WTC11 (cell line): ENCODE data around the gene CDC73. TPM values are rescaled to one million over a fixed set of nuclear protein-coding genes. Genes with fewer than 3 reads are reported as not detected.

Experiments used
- ATAC-seq: fragments of 200-7000 bp; cut with Tn5 transposase; 2 replicates; pipeline ENCODE4 v1.10.0; 2021; ENCODE audit warnings: mild to moderate bottlenecking, moderate library complexity
- CTCF ChIA-PET: fragments of 300-600 bp; sonication (Branson Sonifier 250); formaldehyde crosslinking; loops from one replicate; lab custom pipeline; 2021; ENCODE audit warnings: antibody characterized with exemption; lab: Charles Lee
- POLR2A ChIA-PET: fragments of 350-600 bp; sonication (Branson Sonifier 250); formaldehyde crosslinking; loops from one replicate; lab custom pipeline; 2021; ENCODE audit warnings: antibody characterized with exemption; lab: Charles Lee
- DNase-seq: peaks from one replicate; pipeline ENCODE4 v3.0.0; 2021; ENCODE audit warnings: low spot score
- H3K27ac Mint-ChIP-seq: 2 replicates; pipeline ENCODE4 v1.8.0; 2021; ENCODE audit warnings: mixed read lengths
- H3K27me3 Mint-ChIP-seq: 2 replicates; pipeline ENCODE4 v1.8.0; 2021; ENCODE audit warnings: low read depth, mild to moderate bottlenecking, moderate library complexity, mixed read lengths
- H3K36me3 Mint-ChIP-seq: 2 replicates; pipeline ENCODE4 v1.8.0; 2021; ENCODE audit warnings: mixed read lengths
- H3K4me1 Mint-ChIP-seq: 2 replicates; pipeline ENCODE4 v1.8.0; 2022; ENCODE audit warnings: mixed read lengths
- H3K4me3 Mint-ChIP-seq: 2 replicates; pipeline ENCODE4 v1.8.0; 2021; ENCODE audit warnings: mild to moderate bottlenecking, moderate library complexity, mixed read lengths
- H3K9me3 Mint-ChIP-seq: 2 replicates; pipeline ENCODE4 v1.8.0; 2021; ENCODE audit warnings: mixed read lengths
- ARID4B ChIP-seq: sonication (generic); formaldehyde crosslinking; IDR thresholded peaks from 2 replicates; pipeline ENCODE4 v1.8.0; 2023; ENCODE audit warnings: missing genetic modification reagents, mild to moderate bottlenecking, borderline replicate concordance
- E2F5 ChIP-seq: sonication (generic); formaldehyde crosslinking; IDR thresholded peaks from 2 replicates; pipeline ENCODE4 v1.8.1; 2022; ENCODE audit warnings: mild to moderate bottlenecking, moderate library complexity, missing genetic modification reagents
- FOXK1 ChIP-seq: sonication (generic); formaldehyde crosslinking; IDR thresholded peaks from 2 replicates; pipeline ENCODE4 v1.8.0; 2022; ENCODE audit warnings: mild to moderate bottlenecking, moderate library complexity, missing genetic modification reagents
- FOXP1 ChIP-seq: sonication (generic); formaldehyde crosslinking; IDR thresholded peaks from 2 replicates; pipeline ENCODE4 v1.8.0; 2022; ENCODE audit warnings: missing genetic modification reagents, mild to moderate bottlenecking, moderate library complexity, borderline replicate concordance
- GRHL2 ChIP-seq: fragments of 250-450 bp; sonication (Bioruptor Pico); IDR thresholded peaks from 2 replicates; pipeline ENCODE4 v1.8.0; 2022; ENCODE audit warnings: mild to moderate bottlenecking, moderate library complexity; ENCODE audit not compliant: insufficient replicate concordance, severe bottlenecking
- GTF2I ChIP-seq: fragments of 250-450 bp; sonication (Bioruptor Pico); conservative IDR thresholded peaks from 2 replicates; pipeline ENCODE4 v1.4.0; 2021; ENCODE audit warnings: mild to moderate bottlenecking
- HMGXB4 ChIP-seq: sonication (generic); formaldehyde crosslinking; IDR thresholded peaks from 2 replicates; pipeline ENCODE4 v1.8.1; 2023; ENCODE audit warnings: mild to moderate bottlenecking, moderate library complexity, missing genetic modification reagents
- JAZF1 ChIP-seq: fragments of 250-450 bp; sonication (Bioruptor Pico); IDR thresholded peaks from 2 replicates; pipeline ENCODE4 v1.9.0; 2021; ENCODE audit warnings: moderate library complexity, mild to moderate bottlenecking, inconsistent platforms
- KAT7 ChIP-seq: sonication (generic); formaldehyde crosslinking; IDR thresholded peaks from 2 replicates; pipeline ENCODE4 v1.8.1; 2023; ENCODE audit warnings: missing genetic modification reagents, mild to moderate bottlenecking, borderline replicate concordance
- NFATC4 ChIP-seq: fragments of 250-450 bp; sonication (Bioruptor Pico); IDR thresholded peaks from 2 replicates; pipeline ENCODE4 v1.9.0; 2021; ENCODE audit warnings: mild to moderate bottlenecking
- NFYB ChIP-seq: sonication (generic); formaldehyde crosslinking; conservative IDR thresholded peaks from 2 replicates; pipeline ENCODE4 v1.8.0; 2022; ENCODE audit warnings: low read depth, missing genetic modification reagents
- NR3C1 ChIP-seq: sonication (generic); formaldehyde crosslinking; conservative IDR thresholded peaks from 2 replicates; pipeline ENCODE4 v1.8.1; 2023; ENCODE audit warnings: low read depth, mild to moderate bottlenecking, missing genetic modification reagents
- PREB ChIP-seq: sonication (generic); formaldehyde crosslinking; IDR thresholded peaks from 2 replicates; pipeline ENCODE4 v1.8.1; 2022; ENCODE audit warnings: mild to moderate bottlenecking, missing genetic modification reagents, moderate library complexity, borderline replicate concordance
- SMAD3 ChIP-seq: sonication (generic); formaldehyde crosslinking; IDR thresholded peaks from 2 replicates; pipeline ENCODE4 v1.8.0; 2022; ENCODE audit warnings: missing genetic modification reagents, mild to moderate bottlenecking, borderline replicate concordance
- SMAD4 ChIP-seq: sonication (generic); formaldehyde crosslinking; IDR thresholded peaks from 2 replicates; pipeline ENCODE4 v1.8.0; 2022; ENCODE audit warnings: mild to moderate bottlenecking, missing genetic modification reagents
- ZMAT4 ChIP-seq: fragments of 250-450 bp; sonication (Bioruptor Pico); IDR thresholded peaks from 2 replicates; pipeline ENCODE4 v1.9.0; 2021; ENCODE audit warnings: mild to moderate bottlenecking
- ZNF219 ChIP-seq: sonication (generic); formaldehyde crosslinking; IDR thresholded peaks from 2 replicates; pipeline ENCODE4 v1.8.0; 2023; ENCODE audit warnings: missing genetic modification reagents, mild to moderate bottlenecking, borderline replicate concordance
- ZNF423 ChIP-seq: fragments of 250-450 bp; sonication (Bioruptor Pico); IDR thresholded peaks from 2 replicates; pipeline ENCODE4 v2.1.2; 2022; ENCODE audit warnings: mild to moderate bottlenecking, moderate library complexity
- ZSCAN18 ChIP-seq: fragments of 250-450 bp; sonication (Bioruptor Pico); IDR thresholded peaks from 2 replicates; pipeline ENCODE4 v2.1.2; 2022; ENCODE audit warnings: mild to moderate bottlenecking, moderate library complexity
- total RNA-seq: library from RNA; stranded (reverse); gene quantifications from 3 replicates; pipeline ENCODE4 v1.2.3, GENCODE V29; 2021

CDC73 gene
- total RNA-seq, 1 experiment from 2014 or later = 57.1 TPM

GRCh38 chr1:193105821-193106177 lies 16.0 kb upstream of the CDC73 start (continued):
- TF ChIP-seq NR3C1 (no peak), SMAD4 (CRISPR knock-in tag) (no peak), PREB (CRISPR knock-in tag) (no peak)

- Mint-ChIP-seq H3K27me3 (peaks cover 11% of the 10 kb centered on the region), H3K27ac (no peak overlapping the region), H3K4me1 (peaks cover 36% of the 10 kb centered on the region), H3K36me3 (no peaks in the 10 kb centered on the region), H3K4me3 (no peak overlapping the region), H3K9me3 (no peaks in the 10 kb centered on the region)
- POLR2A ChIA-PET = no interaction called here
- TF ChIP-seq ZMAT4 (CRISPR knock-in tag) (no peak), ZNF423 (no peak)
- ATAC-seq = no peak
- no peak for DNase-seq
- CTCF ChIA-PET = no interaction called here
These were observed 13.4 kb upstream of the CDC73 start for GRCh38 chr1:193108471-193108870.

- no peaks in the 10 kb centered on the region for H3K9me3 Mint-ChIP-seq
- peaks cover 39% of the 10 kb centered on the region for H3K4me1 Mint-ChIP-seq
- no peaks in the 10 kb centered on the region; the same call in 1 of the 2 replicates for H3K27me3 Mint-ChIP-seq
- CTCF ChIA-PET = no interaction called here
- POLR2A ChIA-PET = no interaction called here
- TF ChIP-seq GTF2I = no peak
- no peak for TF ChIP-seq HMGXB4 (CRISPR knock-in tag)
- TF ChIP-seq PREB (CRISPR knock-in tag) = no peak
- TF ChIP-seq E2F5 (CRISPR knock-in tag) = no peak
- no peak for TF ChIP-seq NFATC4
- TF ChIP-seq ZSCAN18 (CRISPR knock-in tag) = no peak
- no peak for TF ChIP-seq NFYB (CRISPR knock-in tag)
- TF ChIP-seq ARID4B (CRISPR knock-in tag) = no peak
- TF ChIP-seq GRHL2 = no peak
- no peak for TF ChIP-seq ZNF219 (CRISPR knock-in tag)
- TF ChIP-seq FOXK1 (CRISPR knock-in tag) = no peak
- TF ChIP-seq JAZF1 (CRISPR knock-in tag) = no peak
- no peak for TF ChIP-seq FOXP1 (CRISPR knock-in tag)
- no peak for TF ChIP-seq SMAD3 (CRISPR knock-in tag)
- TF ChIP-seq KAT7 (CRISPR knock-in tag) = no peak
- no peak overlapping the region for H3K27ac Mint-ChIP-seq
- no peak for ATAC-seq
- no peaks in the 10 kb centered on the region for H3K36me3 Mint-ChIP-seq
- no peak overlapping the region for H3K4me3 Mint-ChIP-seq
- DNase-seq = no peak
These were observed 12.2 kb upstream of the CDC73 start for GRCh38 chr1:193109619-193110018.
